GM21529 (cell line): Measurements from ENCODE around the gene CA6.
"Not testable (repeated sequence)": the region's sequence is repeated elsewhere in the genome, so short reads cannot be mapped to it uniquely, and the experiment has no call there.

Experiments used
- ATAC-seq: cut with Tn5 transposase; IDR thresholded peaks from one replicate; pipeline ENCODE4 v1.9.1; 2021; ENCODE audit not compliant: unreplicated experiment

Gene CA6

DNA sequence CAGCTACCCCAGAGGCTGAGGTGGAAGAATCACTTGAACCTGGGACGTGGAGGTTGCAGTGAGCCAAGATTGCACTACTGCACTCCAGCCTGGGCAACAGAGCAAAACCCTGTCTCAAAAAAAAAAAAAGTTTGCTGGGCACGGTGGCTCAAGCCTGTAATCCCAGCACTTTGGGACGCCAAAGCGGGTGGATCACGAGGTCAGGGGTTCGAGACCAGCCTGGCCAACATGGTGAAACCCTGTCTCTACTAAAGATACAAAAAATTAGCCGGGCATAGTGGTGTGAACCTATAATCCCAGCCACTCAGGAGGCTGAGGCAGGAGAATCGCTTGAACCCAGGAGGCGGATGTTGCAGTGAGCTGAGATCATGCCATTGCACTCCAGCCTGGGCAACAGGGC lies 23.2 kb downstream of the CA6 start:
- not testable (repeated sequence) for ATAC-seq

DNA sequence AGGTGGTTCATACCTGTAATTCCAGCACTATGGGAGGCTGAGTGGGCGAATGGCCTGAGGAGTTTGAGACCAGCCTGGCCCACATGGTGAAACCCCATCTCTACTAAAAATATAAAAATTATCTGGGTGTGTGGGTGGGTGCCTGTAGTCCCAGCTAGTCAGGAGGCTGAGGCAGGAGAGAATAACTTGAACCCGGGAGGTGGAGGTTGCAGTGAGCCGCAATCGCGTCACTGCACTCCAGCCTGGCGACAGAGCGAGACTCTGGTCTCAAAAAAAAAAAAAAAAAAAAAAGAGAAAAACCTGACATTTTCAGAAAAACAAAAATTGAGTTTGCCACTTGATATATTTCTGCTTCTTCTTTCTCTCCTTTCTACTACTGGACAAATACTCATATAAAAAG lies 24.3 kb downstream of the CA6 start:
- ATAC-seq: no peak

DNA sequence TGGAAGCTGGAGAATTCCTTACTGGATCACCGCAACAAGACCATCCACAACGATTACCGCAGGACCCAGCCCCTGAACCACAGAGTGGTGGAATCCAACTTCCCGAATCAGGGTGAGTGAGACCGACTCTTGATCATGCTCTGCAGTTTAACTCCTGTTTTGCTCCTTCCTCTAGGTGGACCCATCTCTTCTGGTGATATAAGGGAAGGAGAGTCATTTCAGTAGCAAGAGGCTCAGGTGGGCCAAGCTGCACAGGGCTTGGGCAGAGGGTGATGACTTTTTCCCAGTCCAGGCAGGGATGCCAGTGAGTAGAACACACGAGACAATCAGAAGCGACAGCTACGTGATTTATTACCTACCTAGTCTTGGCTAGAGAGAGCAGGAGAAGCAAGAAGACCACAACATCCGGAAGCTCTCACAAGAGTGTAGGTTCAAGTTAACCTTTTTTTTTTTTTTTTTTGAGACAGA lies 25.2 kb downstream of the CA6 start:
- peak; percentile 52 for ATAC-seq

DNA sequence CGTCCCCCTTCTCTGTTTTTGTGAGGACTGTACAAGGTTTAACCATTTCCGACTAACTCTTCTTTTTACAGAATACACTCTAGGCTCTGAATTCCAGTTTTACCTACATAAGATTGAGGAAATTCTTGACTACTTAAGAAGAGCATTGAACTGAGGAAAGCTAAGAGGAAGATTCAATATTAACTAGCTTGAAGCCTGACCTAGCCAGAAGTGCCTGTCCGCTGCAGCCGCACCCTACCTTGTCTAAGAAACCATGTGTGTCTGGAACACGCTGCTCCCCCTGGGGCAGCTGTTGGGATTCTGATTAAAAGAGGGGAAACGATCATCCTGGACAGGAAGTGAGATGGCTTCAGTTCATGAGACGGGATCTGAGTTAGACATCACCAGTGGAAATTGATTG lies 28.9 kb downstream of the CA6 start:
- no peak for ATAC-seq

DNA sequence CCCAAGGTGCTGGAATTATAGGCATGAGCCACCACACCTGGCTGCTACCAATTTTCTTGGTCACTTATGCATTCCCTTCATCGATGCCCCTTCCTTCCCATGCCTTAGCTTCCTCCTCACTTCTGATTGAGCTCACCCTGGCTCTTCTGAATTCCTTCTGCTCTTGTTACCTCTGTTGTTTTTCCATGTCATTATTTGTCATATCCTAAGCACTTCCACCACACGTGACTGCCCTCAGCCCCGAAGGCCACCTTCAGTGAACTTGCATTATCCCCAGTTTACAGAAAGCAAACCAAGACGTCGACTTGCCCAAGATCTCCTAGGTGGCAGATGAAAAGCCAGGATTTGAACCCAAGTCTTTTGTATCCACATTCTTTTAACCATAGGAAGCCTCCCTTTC lies 30.7 kb downstream of the CA6 start:
- ATAC-seq: no peak

DNA sequence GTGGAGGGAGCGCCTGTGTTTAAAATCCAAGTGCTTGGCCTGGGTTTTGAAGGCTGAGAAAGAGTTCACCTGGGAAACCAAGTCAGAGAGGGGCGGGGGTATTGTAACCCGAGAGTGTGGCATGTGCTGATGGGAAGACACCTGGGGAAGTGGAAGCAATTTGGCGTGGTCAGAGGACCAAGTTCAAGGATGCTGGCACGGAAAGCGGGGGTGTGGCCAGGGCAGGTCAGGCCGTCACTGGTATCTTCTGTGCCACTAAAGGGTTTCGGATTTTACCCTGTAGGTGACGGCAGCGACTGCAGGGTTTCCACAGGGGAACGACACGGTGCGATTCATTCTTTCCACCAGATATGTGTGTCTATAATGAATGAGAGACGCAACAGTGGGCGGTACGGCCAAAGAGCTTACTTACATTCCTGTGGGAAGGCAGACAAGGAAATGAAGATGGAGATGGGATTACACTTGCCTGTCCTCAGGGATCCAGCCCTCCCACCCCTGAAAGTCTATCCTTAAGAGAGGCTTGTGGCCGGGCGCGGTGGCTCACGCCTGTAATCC lies 31.3 kb downstream of the CA6 start:
- no peak for ATAC-seq

DNA sequence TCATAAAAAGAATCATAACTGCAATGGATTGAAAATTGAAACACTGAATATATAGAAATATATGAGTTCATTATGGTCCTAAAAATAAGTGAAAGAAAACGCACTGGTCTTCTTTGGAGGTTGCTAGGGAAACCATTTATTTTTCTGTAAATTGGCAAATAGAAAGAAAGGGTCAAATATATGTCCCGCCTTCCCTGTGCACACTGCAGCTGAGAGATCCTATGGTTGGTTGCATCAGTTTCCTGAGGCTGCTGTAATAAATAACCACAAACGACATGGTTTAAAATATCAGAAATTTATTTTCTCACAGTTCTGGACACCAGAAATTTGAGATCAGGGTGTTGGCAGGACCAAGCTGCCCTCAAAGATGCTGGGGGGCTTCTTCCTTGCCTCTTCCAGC lies 35.0 kb downstream of the CA6 start:
- ATAC-seq: no peak

DNA sequence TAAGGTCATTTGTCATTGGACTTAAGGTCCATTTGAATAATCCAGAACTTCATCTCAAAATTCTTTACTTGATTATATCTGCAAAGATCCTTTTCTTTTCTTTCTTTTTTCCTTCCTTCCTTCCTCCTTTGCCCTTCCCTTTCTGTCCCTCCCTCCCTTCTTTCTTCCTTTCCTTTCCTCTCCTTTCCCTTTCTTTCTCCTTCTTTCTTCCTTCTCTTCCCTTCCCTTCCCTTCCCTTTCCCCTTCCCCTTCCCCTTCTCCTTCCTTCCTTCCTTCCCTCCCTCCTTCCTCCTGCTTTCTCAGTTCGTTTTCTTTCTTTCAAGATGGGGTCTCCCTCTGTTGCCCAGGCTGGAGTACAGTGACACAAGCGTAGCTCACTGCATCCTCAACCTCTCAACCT lies 35.5 kb downstream of the CA6 start:
- ATAC-seq: no peak

DNA sequence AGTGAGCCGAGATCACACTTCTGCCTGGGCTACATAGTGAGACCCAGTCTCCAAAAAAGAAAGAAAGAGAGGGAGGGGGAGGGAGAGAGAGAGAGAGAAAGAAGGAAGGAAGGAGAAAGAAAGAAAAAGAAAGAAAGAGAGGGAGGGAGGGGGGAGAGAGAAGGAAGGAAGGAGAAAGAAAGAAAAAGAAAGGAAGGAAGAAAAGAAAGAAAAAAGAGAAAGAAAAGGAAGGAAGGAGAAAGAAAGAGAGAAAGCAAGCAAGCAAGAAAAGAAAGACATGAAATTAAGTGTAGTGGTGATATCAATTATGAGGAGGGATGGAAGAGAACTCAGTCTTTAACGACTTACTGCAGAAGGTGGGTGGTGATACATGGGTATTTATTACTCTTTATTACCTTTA lies 38.5 kb downstream of the CA6 start:
- no peak for ATAC-seq

DNA sequence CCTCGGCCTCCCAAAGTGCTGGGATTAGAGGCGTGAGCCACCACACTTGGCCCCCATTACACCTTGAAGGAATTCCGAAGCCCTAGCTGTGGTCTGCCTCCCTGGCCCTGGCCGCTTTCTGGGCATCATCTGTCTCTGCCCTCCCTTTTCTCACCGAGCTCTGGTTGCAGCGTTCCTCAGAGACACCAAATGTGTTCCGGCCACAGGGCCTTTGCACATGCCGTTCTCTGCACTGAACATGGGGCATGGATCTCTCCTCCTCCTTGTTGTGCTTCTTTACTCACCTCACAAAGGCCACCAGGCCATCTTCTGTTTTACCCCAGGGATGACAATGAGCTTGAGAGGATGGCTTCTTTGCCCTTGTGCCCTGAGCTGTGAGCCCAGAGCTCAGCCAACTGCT lies 39.3 kb downstream of the CA6 start:
- no peak for ATAC-seq

DNA sequence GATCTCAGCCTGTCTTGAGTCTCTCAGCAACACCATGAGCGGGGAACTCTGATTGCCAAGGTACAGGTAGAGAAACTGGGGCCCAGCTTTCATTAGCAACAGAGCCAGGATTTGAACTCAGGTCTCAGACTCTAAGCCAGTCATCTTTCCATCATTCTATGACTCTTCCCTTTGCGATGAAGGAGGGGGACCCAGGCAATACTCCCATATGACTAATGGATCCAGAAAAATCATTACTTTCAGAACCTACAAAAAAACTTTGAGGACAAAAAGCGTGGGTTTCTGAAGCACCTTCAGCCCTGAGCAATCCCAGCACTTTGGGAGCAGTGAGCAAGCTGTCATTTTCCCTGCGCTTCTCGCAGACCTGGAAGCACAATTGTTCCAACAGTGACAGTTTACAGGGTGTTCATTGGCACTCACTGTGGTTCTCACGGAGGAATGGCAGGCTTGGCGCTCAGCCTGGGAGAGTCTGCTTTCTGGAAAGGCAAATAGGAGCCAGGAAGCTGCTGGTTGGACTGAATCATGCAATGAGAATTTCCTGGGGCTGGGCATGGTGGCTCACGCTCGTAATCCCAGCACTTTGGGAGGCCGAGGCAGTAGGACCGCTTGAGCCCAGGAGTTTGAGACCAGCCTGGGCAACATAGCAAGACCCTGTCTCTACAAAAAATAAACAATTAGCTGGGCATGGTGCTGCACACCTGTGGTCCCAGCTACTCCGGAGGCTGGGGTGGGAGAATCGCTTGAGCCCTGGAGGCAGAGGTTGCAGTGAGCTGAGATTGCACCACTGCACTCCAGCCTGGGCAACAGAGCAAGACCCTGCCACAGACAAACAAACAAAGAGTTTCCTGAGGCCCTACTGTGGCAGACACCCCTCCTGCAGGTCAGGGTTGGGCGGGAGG lies 40.5 kb downstream of the CA6 start:
- ATAC-seq: no peak

DNA sequence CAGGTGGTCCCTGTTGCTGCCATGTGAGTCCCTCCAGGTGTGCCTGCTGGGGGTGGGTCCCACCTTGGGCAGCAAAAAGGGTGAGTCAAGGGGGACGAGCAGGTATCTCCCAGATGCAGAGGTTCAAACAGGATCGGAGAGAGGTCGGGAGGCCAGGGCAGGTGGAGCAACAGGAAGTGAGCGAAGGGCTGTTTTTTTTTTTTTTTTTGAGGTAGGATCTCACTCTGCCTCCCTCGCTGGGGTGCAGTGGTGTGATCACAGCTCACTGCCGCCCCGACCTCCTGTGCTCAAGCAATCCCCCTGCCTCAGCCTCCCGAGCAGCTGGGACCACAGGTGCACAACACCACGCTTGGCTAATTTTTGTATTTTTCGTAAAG lies 41.1 kb downstream of the CA6 start:
- ATAC-seq: no peak

DNA sequence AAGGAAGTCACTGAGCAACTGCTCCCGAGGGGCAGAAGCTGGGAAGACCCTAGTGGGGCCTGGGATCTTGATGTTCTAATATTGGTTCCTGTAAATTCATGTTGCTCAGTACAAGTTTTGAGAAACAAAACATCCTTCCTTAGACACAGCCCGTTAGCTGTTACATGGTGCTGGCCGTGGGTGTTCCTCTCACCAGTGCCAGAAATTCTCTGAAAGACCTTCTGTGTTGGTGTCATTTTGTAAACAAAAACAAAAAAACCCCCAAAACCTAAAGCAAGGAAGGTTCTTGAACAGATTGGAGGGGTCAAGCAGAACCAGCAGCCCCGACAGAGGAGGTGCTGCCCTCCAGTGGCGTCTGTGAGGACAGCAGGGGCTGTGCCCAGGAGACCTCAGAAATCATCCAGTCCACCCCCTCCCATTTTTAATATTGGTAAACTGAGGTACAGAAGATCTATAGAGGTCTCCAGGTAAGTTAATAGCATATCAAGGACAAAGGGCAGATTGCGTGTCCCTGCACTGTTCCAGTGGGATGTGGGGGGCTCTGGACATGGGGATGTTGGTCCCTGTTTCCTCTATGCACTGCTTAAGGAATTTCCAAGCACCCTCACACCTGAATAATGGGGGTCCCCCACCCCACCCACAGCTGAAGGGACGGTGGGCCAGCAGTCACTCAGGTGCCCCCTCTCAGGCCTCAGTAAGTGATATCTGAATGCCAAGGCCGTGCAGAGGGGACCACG lies 42.4 kb downstream of the CA6 start:
- no peak for ATAC-seq

DNA sequence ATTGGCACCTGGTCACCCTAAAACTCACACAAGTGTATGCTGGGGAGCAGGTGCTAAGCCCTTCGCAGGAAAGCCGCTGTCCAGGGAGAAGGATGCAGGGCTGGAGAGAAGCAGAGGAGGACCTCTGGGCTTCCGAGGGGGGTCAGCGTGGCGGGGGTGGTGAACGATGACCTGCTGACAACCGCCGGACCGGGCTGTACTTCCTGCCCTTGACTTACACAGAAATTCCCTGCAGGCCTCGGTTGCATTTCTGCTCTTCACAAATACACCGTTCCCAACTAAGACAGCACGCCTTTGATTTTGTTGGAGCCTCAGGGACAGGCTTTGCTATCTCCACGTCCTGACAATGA lies 42.9 kb downstream of the CA6 start:
- no peak for ATAC-seq

DNA sequence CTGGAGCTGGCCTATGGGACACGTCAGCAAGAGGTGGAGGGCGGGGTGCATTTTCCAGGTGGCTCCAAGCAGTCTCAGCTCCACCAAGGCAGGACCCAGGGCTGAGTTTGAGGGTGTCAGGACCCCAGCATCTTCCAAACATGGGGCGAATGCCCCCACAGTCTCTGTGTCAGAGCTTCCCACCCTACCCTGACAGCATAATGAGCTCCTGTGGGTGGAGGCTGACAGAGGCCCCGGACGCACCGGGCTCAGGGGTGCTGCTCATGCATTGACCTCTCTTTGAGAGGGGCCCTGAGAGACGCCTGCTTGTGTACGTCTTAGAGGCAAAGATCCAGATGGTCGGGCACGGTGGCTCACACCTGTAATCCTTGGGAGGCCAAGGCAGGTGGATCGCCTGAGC lies 43.4 kb downstream of the CA6 start:
- no peak for ATAC-seq

DNA sequence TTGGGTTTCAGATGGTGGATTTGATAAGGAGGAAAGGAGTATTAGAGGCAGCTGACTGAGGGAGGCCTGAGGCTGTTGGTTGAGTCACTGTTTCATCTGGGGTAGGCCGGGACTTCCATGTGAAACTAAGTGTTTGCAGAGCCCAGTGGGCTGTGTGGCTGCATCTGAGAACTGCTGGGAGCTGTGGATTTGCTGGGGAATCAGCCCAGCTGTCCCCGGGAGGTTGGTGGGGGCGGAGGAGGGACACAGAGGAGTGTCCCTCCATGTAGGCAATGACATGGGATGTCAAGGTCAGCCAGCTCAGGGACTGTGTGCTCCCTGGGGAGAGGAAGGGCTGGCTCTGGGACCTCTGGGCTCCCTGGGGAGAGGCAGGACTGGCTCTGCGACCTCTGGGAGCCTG lies 44.2 kb downstream of the CA6 start:
- no peak for ATAC-seq

DNA sequence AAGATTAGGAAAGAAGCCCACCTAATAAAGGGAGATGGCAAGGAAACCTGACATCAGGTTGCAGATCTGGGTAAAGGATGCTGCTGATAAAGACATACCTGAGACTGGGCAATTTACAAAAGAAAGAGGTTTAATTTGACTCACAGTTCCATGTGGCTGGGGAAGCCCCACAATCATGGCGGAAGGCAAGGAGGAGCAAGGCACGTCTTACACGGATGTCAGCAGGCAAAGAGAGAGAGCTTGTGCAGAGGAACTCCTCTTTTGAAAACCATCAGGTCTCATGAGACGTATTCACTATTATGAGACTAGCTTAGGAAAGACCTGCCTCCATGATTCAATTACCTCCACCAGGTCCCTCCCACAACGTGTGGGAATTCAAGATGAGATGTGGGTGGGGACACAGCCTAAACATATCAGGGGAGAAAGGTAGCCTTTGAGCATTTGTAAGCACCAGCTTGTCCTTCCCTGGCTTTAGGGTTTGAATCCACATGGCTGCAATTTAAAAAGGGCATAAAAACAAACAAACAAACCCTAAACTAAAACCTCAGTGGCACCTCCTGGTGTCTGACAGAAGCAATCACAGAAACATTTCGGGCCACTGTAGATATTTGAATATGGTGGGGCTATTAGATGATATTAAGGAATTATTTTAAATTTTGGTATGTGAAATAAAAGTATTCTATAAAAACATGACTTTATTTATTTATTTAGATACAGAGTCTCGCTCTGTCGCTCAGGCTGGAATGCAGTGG lies 47.4 kb downstream of the CA6 start:
- ATAC-seq: no peak

DNA sequence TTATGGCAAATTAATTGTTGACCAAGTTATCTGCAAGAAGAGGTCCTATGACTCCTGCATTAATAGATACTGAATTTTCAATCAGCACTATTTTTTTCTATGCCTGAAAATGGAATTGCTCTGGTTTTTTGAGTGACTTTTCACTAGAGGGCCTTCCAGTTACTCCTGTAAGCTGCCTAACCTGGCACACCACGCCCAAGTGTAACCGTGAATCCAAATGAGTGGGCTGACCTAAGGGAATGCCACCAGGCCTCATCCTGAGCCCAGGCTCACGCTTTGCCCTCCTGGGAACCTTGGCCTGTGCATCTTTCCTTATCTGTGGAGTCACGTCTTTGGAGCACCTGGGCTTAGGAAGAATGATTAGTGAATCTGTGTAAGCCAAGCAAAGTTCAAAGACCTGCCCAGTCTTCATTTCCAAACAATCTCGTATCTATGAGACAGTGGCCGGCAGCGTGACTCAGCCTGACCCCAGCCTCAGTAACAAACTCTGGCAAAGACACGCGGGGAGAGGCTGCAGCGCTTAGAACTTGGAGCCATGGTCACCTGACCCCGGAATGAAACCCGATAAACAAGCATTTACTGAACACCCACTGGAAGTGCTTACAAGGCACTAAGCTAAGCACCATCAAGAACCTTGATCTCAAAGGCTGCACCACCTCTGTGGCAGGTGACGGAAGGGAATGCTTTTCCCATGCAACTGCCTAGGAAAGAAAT lies 48.5 kb downstream of the CA6 start:
- ATAC-seq: not testable (repeated sequence)

DNA sequence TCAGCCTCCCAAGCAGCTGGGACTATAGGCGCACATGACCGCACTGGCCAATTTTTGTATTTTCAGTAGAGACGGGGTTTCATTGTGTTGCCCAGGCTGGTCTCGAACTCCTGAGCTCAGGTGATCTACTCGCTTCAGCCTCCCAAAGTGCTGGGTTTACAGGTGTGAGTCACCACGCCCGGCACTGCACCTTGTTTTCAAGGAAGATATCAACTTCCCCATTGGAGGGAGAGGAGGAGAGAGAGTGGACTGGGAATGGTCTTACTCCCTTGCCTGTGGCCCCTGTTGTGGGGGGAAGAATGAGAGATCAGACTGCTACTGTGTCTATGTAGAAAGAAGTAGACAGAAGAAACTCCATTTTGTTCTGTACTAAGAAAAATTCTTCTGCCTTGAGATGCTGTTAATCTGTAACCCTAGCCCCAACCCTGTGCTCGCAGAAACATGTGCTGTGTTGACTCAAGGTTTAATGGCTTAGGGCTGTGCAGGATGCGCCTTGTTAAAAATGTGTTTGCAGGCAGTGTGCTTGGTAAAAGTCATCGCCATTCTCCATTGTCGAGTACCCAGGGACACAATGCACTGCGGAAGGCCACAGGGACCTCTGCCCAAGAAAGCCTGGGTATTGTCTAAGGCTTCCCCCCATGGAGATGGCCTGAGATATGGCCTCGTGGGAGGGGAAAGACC lies 56.0 kb downstream of the CA6 start:
- ATAC-seq: not testable (repeated sequence)

DNA sequence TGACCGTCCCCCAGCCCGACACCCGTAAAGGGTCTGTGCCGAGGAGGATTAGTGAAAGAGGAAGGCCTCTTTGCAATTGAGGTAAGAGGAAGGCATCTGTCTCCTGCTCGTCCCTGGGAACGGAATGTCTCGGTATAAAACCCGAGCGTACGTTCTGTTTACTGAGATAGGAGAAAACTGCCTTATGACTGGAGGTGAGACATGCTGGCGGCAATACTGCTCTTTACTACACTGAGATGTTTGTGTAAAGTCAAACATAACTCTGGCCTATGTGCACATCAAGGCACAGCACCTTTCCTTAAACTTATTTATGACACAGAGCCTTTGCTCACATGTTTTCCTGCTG lies 56.5 kb downstream of the CA6 start:
- ATAC-seq: not testable (repeated sequence)
